ENCODE measurements around the gene RNF169.

- TF ChIP-seq CTCF (IDR thresholded peaks at IDR 0.05; ENCODE audit: low read depth, low read length, missing input control) = no peak
- TF ChIP-seq EGR1 (IDR thresholded peaks at IDR 0.05; ENCODE audit: low read depth in 2 of 2) = no peak
- TF ChIP-seq MAX (IDR thresholded peaks at IDR 0.05) = no peak
- no peak for TF ChIP-seq FOXA2 (IDR thresholded peaks at IDR 0.05)
- no peak for TF ChIP-seq GABPA (IDR thresholded peaks at IDR 0.05 in 1 of 2, conservative IDR thresholded peaks at IDR 0.05 in 1 of 2)
- no peak for TF ChIP-seq ATF3 (IDR thresholded peaks at IDR 0.05)
- peak; percentile 20 for TF ChIP-seq SP1 (IDR thresholded peaks at IDR 0.05)
- no peak for TF ChIP-seq TAF1 (conservative IDR thresholded peaks at IDR 0.05)
- TF ChIP-seq YY1 (IDR thresholded peaks at IDR 0.05) = no peak
- no peak for TF ChIP-seq REST (IDR thresholded peaks at IDR 0.05)
- TF ChIP-seq RAD21 (IDR thresholded peaks at IDR 0.05) = no peak
- TF ChIP-seq ZBTB33 (IDR thresholded peaks at IDR 0.05) = peak; percentile 38
- TF ChIP-seq JUND (IDR thresholded peaks at IDR 0.05) = no peak
- no peak for TF ChIP-seq NR2F2 (IDR thresholded peaks at IDR 0.05)
These were observed 697 bp downstream of the RNF169 start for GRCh38 chr11:74749127-74749964.

Measured in liver (tissue), 3 donors.